Natural killer cell (primary cell): ENCODE results near the gene MRPL40. TPM values are rescaled to one million over a fixed set of nuclear protein-coding genes. Genes with fewer than 3 reads are reported as not detected.

Experiments
- ATAC-seq, 3 donors: fragments of 150-1000 bp in 2 of 3; fragments of 200-7000 bp in 1 of 3; cut with Tn5 transposase; 1 replicate in 1 of 3; 2 replicates in 2 of 3; pipeline ENCODE4 v1.10.0; 2021; ENCODE audit warnings: mild to moderate bottlenecking in 2 of 3, moderate library complexity in 2 of 3
- DNase-seq, 2 donors: peaks; one replicate each; pipeline versions ENCODE4 v3.0.0 to v3.0.0-alpha.2; 2013 to 2021; ENCODE audit warnings: mixed read lengths in 1 of 2
- H3K27ac ChIP-seq: one replicate; pipeline ENCODE4 v1.5.1; 2013; ENCODE audit warnings: mild to moderate bottlenecking, low read length
- H3K27me3 ChIP-seq: one replicate; pipeline ENCODE4 v1.6.1; 2013; ENCODE audit warnings: low read length; ENCODE audit not compliant: control insufficient read depth, insufficient read depth
- H3K36me3 ChIP-seq: one replicate; pipeline ENCODE4 v1.6.1; 2013; ENCODE audit warnings: low read length; ENCODE audit not compliant: control insufficient read depth, insufficient read depth
- H3K4me1 ChIP-seq: one replicate; pipeline ENCODE4 v1.6.1; 2013; ENCODE audit warnings: low read length; ENCODE audit not compliant: control insufficient read depth, insufficient read depth
- H3K4me3 ChIP-seq: one replicate; pipeline ENCODE4 v1.5.1; 2013; ENCODE audit warnings: low read length
- H3K9me3 ChIP-seq: one replicate; pipeline ENCODE4 v1.6.1; 2013; ENCODE audit warnings: low read length; ENCODE audit not compliant: control insufficient read depth, insufficient read depth
- H3K27ac Mint-ChIP-seq, 2 donors: one replicate each; pipeline ENCODE4 v1.8.0; 2022; ENCODE audit warnings: mild to moderate bottlenecking in 2 of 2, mixed read lengths in 2 of 2, moderate library complexity in 1 of 2
- H3K27me3 Mint-ChIP-seq, 2 donors: one replicate each; pipeline ENCODE4 v1.8.0; 2022; ENCODE audit warnings: low read depth in 2 of 2, mixed read lengths in 2 of 2
- H3K36me3 Mint-ChIP-seq: one replicate; pipeline ENCODE4 v1.8.0; 2022; ENCODE audit warnings: mixed read lengths
- H3K4me1 Mint-ChIP-seq, 2 donors: one replicate each; pipeline ENCODE4 v1.8.0; 2022; ENCODE audit warnings: mixed read lengths in 2 of 2
- H3K4me3 Mint-ChIP-seq: one replicate; pipeline ENCODE4 v1.8.0; 2022; ENCODE audit warnings: mild to moderate bottlenecking, moderate library complexity, mixed read lengths
- H3K9me3 Mint-ChIP-seq, 2 donors: one replicate each; pipeline ENCODE4 v1.8.0; 2022; ENCODE audit warnings: mixed read lengths in 2 of 2
- WGBS: methylation state at CpG from one replicate; pipeline ENCODE4 v1.1.7; 2013; ENCODE audit warnings: missing lambda C conversion rate; ENCODE audit not compliant: insufficient coverage; 5-methylcytosine and 5-hydroxymethylcytosine counted together
- intact Hi-C: fragments of 100-400 bp; cut with micrococcal nuclease; formaldehyde crosslinking; loops from one replicate; pipeline ENCODE4 v1.14.2; 2022
- total RNA-seq, 4 donors: library from RNA; stranded (reverse); fragments of 120-200 nt in 1 of 4; gene quantifications; one replicate each; pipeline versions ENCODE4 v1.2.3 to v1.2.4, GENCODE V29; 2013 to 2022
- TF ChIP-seq, protein P1 (sequence below): fragments of 200-600 bp; IDR thresholded peaks from one replicate; pipeline ENCODE4 v1.8.0; 2022; ENCODE audit warnings: antibody characterized with exemption

MRPL40 gene
- total RNA-seq, 3 donors from 2014 or later (not counting 1 experiment from before 2014, with no cell fraction given): 11.6 to 16.7 (median 14.2) TPM

DNA sequence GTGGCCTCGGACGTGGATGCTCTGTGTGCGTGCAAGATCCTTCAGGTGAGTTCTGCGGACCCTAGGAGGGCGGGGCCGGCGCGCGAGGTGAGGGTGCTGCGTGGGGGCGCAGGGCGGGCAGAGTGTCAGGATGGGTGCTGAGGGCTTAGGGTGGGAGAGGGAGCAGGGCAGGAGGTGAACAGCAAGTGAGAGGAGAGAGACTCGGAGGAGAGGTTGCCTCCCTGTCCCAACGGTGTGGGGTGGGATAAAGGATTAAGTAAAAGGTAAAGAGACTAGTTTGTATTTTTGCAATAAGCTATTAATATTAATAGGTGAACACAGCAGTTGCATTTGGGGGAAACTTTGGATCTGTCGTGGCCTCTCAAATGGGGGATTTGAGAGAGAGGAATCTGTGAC, 47.8 kb downstream of the MRPL40 start:
- H3K36me3 Mint-ChIP-seq: no peaks in the 10 kb centered on the region
- no peaks in the 10 kb centered on the region for H3K27me3 ChIP-seq
- H3K9me3 Mint-ChIP-seq: no peaks in the 10 kb centered on the region
- H3K9me3 ChIP-seq: no peaks in the 10 kb centered on the region
- TF ChIP-seq, protein P1, sequence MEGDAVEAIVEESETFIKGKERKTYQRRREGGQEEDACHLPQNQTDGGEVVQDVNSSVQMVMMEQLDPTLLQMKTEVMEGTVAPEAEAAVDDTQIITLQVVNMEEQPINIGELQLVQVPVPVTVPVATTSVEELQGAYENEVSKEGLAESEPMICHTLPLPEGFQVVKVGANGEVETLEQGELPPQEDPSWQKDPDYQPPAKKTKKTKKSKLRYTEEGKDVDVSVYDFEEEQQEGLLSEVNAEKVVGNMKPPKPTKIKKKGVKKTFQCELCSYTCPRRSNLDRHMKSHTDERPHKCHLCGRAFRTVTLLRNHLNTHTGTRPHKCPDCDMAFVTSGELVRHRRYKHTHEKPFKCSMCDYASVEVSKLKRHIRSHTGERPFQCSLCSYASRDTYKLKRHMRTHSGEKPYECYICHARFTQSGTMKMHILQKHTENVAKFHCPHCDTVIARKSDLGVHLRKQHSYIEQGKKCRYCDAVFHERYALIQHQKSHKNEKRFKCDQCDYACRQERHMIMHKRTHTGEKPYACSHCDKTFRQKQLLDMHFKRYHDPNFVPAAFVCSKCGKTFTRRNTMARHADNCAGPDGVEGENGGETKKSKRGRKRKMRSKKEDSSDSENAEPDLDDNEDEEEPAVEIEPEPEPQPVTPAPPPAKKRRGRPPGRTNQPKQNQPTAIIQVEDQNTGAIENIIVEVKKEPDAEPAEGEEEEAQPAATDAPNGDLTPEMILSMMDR: no peak
- peak overlapping the region; percentile 98 for H3K4me3 Mint-ChIP-seq
- no peak overlapping the region for H3K27ac ChIP-seq
- H3K4me3 ChIP-seq: peak overlapping the region; percentile 59
- DNase-seq (no peak), ATAC-seq (no peak)
- H3K27ac Mint-ChIP-seq: peak overlapping the region; percentile 99
- peaks cover 15% of the 10 kb centered on the region for H3K4me1 ChIP-seq
- intact Hi-C loops: no loop called here
- H3K36me3 ChIP-seq: peaks cover 2% of the 10 kb centered on the region
- no peaks in the 10 kb centered on the region for H3K27me3 Mint-ChIP-seq
- WGBS: 2% methylated on average over 15 of the region's 15 CpGs
- H3K4me1 Mint-ChIP-seq: peaks cover 27 to 40% of the 10 kb centered on the region in 2 donors

DNA sequence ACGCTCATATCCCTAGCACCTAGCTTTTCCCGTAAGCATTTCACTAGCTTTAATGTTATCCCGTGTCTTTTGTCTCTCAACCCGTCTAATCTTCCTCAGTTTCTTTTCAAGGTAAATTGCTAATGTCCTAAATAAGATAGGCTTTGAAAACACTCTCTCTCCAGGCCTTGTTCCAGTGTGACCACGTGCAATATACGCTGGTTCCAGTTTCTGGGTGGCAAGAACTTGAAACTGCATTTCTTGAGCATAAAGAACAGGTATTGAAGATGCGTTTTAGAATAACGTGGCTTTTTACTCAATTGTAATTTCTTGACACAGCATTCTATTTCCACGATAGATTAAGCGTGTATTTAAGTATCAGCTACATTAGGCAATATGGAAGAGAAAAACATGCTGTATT, 48.4 kb downstream of the MRPL40 start:
- H3K4me1 ChIP-seq: peaks cover 15% of the 10 kb centered on the region
- Mint-ChIP-seq H3K9me3 (no peaks in the 10 kb centered on the region), H3K4me1 (peaks cover 24 to 35% of the 10 kb centered on the region in 2 donors), H3K27ac (peak overlapping the region in 1 of 2 donors; percentile 99), H3K4me3 (peak overlapping the region; percentile 98), H3K36me3 (no peaks in the 10 kb centered on the region), H3K27me3 (no peaks in the 10 kb centered on the region)
- H3K27ac ChIP-seq: no peak overlapping the region
- TF ChIP-seq, protein P1: no peak
- ATAC-seq (no peak), DNase-seq (no peak)
- H3K27me3 ChIP-seq: no peaks in the 10 kb centered on the region
- no peak overlapping the region for H3K4me3 ChIP-seq
- H3K9me3 ChIP-seq: no peaks in the 10 kb centered on the region
- intact Hi-C loops: no loop called here
- 85% methylated on average over 10 of the region's 10 CpGs for WGBS
- H3K36me3 ChIP-seq: no peaks in the 10 kb centered on the region

DNA sequence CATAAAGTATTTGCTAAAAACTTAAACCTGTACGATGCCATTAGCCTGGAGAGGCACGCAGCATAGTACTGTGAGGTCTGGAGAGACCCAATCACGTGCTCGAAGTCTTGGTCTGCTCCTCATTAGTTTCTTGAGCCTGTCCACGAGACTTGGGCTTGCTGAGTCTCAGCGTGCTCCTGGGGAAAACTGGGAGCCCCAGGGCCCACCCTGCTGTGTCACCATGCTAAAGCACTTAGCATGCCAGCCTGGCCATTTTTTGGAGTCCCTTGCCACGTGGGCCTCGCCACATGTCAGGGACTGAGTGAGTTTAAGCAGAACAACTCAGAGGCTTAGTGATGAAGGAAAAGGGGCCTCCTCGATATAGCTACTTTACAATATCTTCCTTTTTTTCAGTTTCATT, 50.0 kb downstream of the MRPL40 start:
- H3K27ac Mint-ChIP-seq: no peak overlapping the region
- H3K4me1 Mint-ChIP-seq: peaks cover 20 to 27% of the 10 kb centered on the region in 2 donors
- TF ChIP-seq, protein P1: no peak
- H3K4me3 Mint-ChIP-seq: no peak overlapping the region
- Histone ChIP-seq H3K9me3 (no peaks in the 10 kb centered on the region), H3K4me1 (peaks cover 15% of the 10 kb centered on the region), H3K36me3 (no peaks in the 10 kb centered on the region), H3K27ac (no peak overlapping the region), H3K27me3 (no peaks in the 10 kb centered on the region), H3K4me3 (no peak overlapping the region)
- intact Hi-C loops: no loop called here
- WGBS: 95% methylated on average over 8 of the region's 9 CpGs
- no peak for ATAC-seq
- no peaks in the 10 kb centered on the region for H3K27me3 Mint-ChIP-seq
- no peaks in the 10 kb centered on the region for H3K36me3 Mint-ChIP-seq
- no peaks in the 10 kb centered on the region for H3K9me3 Mint-ChIP-seq
- DNase-seq: no peak
